Effector memory CD4-positive, alpha-beta T cell (primary cell): Measurements from ENCODE around the gene TWIST1.

Experiments
- DNase-seq, 3 donors: peaks; one replicate each; pipeline ENCODE4 v3.0.0-alpha.2; 2020
- H3K27ac ChIP-seq: 2 replicates; pipeline ENCODE4 v1.7.0; 2013; ENCODE audit warnings: mild to moderate bottlenecking, low read length, moderate library complexity; ENCODE audit not compliant: insufficient read depth, poor library complexity, severe bottlenecking
- H3K27me3 ChIP-seq: replicated peaks from 2 replicates; pipeline ENCODE4 v1.7.0; 2013; ENCODE audit warnings: mild to moderate bottlenecking, low read length; ENCODE audit not compliant: insufficient read depth, control insufficient read depth, poor library complexity, severe bottlenecking
- H3K36me3 ChIP-seq: 2 replicates; pipeline ENCODE4 v1.7.0; 2013; ENCODE audit warnings: mild to moderate bottlenecking, low read length, moderate library complexity; ENCODE audit not compliant: control insufficient read depth, insufficient read depth
- H3K4me1 ChIP-seq: 2 replicates; pipeline ENCODE4 v1.7.0; 2013; ENCODE audit warnings: low read length, mild to moderate bottlenecking; ENCODE audit not compliant: control insufficient read depth, insufficient read depth, poor library complexity, severe bottlenecking
- H3K4me3 ChIP-seq: 2 replicates; pipeline ENCODE4 v1.7.0; 2013; ENCODE audit warnings: low read length, low read depth, mild to moderate bottlenecking; ENCODE audit not compliant: insufficient read depth, poor library complexity, severe bottlenecking
- H3K9me3 ChIP-seq: 2 replicates; pipeline ENCODE4 v1.7.0; 2013; ENCODE audit warnings: mild to moderate bottlenecking, low read length, moderate library complexity; ENCODE audit not compliant: control insufficient read depth

The TWIST1 gene

DNA sequence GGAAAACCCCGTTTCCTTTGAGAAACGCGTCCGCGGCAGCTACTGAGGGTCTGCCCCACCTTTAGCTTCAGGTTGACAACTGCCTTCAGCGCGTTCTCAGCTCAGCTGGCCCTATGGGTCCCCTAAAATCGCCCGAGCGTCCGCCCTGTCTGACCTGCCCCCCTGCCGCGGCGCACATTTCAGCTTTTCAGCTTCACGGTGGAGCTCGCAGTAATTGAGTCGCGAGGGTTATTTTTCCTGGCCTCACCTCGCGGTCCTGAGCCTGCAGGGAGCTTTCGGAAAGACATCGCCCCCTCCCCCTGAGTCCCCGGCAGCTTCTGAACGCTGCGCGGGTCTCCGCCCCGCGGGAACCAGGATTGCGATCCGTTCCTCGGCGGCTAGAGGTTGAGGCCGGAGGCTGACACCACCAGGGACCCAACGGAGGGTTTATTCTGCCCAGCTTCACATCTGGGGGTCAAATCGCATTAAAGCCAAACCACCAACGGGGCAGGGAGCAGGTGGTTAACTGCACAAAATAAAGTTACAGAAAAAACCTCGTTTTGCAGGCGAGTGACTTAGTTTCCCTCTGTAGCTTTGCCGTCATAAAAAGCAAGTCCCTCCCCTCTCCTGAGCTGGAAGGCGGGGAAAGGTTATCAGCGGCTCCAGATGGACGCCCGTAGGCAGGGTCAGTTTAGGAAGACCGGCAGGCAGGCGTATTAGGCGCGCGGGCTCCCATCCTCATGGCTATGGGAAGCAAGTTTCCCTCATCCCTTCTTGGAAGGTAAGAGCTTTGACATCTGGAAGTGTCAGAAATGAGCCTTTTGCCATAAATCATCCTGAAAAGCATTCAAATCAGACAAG, 11.0 kb downstream of the TWIST1 start:
- Histone ChIP-seq H3K9me3 (no peaks in the 10 kb centered on the region), H3K36me3 (no peaks in the 10 kb centered on the region), H3K4me1 (no peaks in the 10 kb centered on the region), H3K27me3 (peaks cover 14% of the 10 kb centered on the region), H3K27ac (no peak overlapping the region), H3K4me3 (no peak overlapping the region)
- no peak for DNase-seq

DNA sequence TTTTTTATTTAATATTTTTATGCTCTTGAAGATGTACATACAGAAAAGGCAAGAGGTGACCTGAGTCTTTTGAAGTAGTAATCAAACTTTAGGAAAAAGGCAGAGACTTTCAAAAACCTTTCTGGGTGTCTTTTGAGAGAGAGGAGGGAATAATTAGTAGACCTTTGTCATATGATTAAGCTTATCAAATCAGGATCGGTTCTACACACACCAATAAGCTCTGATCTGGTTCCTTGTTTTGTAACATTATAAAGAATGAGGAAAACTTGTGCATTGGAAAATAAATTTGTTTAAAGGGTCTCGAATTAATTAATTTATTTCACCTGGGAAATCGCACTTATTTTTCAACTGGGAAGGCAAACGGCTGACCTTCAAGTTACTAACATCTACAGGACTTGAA, 11.9 kb downstream of the TWIST1 start:
- no peak overlapping the region for H3K27ac ChIP-seq
- H3K4me3 ChIP-seq: no peak overlapping the region
- peaks cover 6% of the 10 kb centered on the region for H3K27me3 ChIP-seq

DNA sequence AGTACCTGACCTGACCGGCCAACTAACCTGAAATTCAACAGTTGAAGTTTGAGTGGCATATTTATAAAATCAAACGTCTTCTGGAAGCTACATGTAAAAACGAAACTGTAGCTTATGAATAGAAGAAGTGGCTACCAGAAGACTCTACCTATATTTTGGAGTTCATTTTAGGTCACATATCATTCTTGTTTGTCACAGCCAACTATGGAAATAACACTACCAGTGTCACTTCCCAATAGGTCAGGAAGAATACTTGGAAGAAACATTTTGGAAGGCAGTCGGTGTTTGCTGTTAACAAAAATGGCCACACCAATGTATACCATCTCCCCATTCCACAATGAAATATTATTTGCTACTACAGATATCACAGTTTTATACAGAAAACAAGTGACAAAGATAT, 12.6 kb downstream of the TWIST1 start:
- Histone ChIP-seq H3K27me3 (peaks cover 6% of the 10 kb centered on the region), H3K4me1 (no peaks in the 10 kb centered on the region), H3K4me3 (no peak overlapping the region), H3K27ac (no peak overlapping the region), H3K9me3 (no peaks in the 10 kb centered on the region), H3K36me3 (no peaks in the 10 kb centered on the region)
- no peak for DNase-seq

More for the DNA sequence above, 11.9 kb downstream of the TWIST1 start:
- Histone ChIP-seq H3K9me3 (no peaks in the 10 kb centered on the region), H3K36me3 (no peaks in the 10 kb centered on the region), H3K4me1 (no peaks in the 10 kb centered on the region)
- DNase-seq: no peak

DNA sequence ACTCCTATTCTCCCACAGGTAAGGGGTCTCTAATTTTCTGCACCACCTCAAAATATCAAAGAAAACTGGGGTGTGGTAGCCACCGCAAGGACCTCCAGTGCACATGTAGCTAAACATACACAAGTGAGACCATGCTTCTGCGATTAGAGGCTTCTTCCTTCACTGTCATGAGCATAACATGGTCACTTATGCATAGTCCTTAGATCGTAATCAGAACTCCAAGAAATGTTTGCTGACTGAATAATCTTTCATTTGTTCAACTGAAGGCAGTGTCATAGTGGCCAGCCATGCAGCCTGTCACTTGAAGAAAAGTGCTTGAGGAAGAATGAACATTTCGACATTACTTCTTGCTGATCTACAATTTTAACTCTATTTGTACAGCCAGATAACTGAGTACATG, 14.6 kb downstream of the TWIST1 start:
- peaks cover 6% of the 10 kb centered on the region for H3K27me3 ChIP-seq
- no peaks in the 10 kb centered on the region for H3K4me1 ChIP-seq
- DNase-seq: no peak
- H3K27ac ChIP-seq: no peak overlapping the region
- H3K36me3 ChIP-seq: no peaks in the 10 kb centered on the region
- H3K9me3 ChIP-seq: no peaks in the 10 kb centered on the region
- H3K4me3 ChIP-seq: no peak overlapping the region

DNA sequence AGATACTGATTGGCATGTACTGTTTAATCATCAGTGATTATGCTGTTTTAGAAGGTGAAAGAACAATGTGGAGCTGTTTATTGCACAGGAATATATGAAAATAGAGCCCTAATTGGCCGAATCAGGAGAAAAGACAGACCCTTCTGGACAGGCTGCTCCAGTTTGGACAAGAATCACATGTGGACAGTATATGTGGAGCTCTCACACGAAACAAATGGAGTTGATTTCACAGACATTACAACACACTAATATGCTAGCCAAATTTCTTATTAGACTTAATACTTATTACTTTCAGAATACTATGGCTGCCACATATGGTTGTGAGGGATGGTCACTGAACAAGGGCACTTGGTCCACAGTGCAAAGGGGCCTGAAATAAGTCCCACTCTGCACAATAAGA, 15.5 kb downstream of the TWIST1 start:
- no peaks in the 10 kb centered on the region for H3K36me3 ChIP-seq
- H3K4me1 ChIP-seq: no peaks in the 10 kb centered on the region
- H3K4me3 ChIP-seq: no peak overlapping the region
- no peak overlapping the region for H3K27ac ChIP-seq
- DNase-seq: no peak
- no peaks in the 10 kb centered on the region for H3K27me3 ChIP-seq
- no peaks in the 10 kb centered on the region for H3K9me3 ChIP-seq

DNA sequence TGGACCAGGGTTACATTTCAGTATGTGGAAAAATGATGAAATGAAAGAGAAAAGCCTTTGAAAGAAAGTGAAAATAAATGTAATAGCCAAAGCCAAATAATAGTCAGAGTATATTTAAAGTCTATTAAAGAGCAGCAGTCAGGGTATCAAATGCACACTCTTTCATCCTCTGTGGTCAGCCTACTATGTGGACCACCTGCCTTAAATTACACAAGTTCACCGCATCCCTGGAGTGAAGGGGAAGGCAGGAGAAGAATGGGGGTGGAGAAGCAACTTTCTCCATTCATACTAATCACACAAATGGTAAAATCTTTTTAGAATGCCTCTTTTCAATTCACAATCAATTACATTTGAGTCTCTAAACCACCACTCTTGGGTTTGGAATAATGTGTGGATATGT, 16.0 kb downstream of the TWIST1 start:
- no peaks in the 10 kb centered on the region for H3K4me1 ChIP-seq
- DNase-seq: no peak
- no peaks in the 10 kb centered on the region for H3K36me3 ChIP-seq
- no peak overlapping the region for H3K27ac ChIP-seq
- H3K27me3 ChIP-seq: no peaks in the 10 kb centered on the region
- H3K4me3 ChIP-seq: no peak overlapping the region
- H3K9me3 ChIP-seq: no peaks in the 10 kb centered on the region

DNA sequence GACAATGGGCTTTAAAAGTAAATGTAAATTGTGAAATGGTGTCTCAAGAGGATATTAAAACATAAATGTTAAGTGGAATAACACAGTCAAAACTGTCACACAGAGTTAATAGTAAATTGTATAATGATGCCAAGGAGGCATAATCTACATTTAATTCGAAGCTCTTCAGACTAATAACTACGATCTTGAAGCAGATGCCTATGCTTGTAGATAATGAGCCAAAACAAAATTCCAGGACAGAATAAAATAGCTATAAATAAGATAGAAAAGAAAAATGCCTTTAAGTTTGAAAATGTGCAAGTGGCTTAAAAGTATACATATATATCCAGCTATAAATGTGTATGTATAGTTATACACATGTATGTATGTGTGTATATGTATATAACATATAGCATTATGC, 17.5 kb downstream of the TWIST1 start:
- no peaks in the 10 kb centered on the region for H3K27me3 ChIP-seq
- DNase-seq: no peak
- H3K36me3 ChIP-seq: no peaks in the 10 kb centered on the region
- H3K9me3 ChIP-seq: no peaks in the 10 kb centered on the region
- no peak overlapping the region for H3K27ac ChIP-seq
- no peaks in the 10 kb centered on the region for H3K4me1 ChIP-seq
- no peak overlapping the region for H3K4me3 ChIP-seq

DNA sequence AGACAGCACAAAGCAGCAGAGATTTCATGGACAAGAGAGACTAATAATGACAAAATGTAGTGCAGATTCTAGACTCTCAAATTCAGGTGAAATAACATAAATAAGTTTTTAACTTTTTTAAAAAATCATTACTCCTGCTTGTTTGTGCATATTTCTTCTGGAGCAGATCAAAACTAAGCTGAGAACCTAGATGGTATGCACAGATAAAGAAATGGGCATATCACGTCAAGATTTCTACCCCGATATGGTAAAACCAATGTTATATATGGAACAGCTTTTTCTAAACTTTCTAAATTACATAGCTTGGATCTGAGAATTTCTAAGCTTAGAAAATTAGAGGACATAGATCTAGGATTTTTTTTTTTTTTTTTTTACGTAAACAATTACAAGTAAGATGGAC, 18.2 kb downstream of the TWIST1 start:
- no peaks in the 10 kb centered on the region for H3K4me1 ChIP-seq
- H3K27me3 ChIP-seq: no peaks in the 10 kb centered on the region
- DNase-seq: no peak
- no peak overlapping the region for H3K27ac ChIP-seq
- no peaks in the 10 kb centered on the region for H3K36me3 ChIP-seq
- no peaks in the 10 kb centered on the region for H3K9me3 ChIP-seq
- no peak overlapping the region for H3K4me3 ChIP-seq

DNA sequence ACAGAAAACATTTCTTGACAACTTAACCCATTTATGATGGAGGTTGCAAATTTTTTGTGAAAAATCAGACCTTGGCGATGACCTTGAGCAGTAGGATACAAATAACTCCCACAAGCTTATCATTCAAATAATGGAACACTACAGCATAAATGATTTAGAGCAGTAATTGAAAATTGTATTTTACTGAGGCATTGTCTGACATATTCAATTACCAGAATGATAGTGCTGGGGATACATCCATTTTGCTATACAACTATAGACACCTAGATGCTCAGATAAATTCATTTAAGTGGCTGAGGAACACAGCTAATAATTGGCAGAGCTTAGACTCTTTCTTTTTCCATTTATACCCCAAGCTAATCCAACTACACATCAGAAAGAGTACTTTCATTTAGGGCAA, 18.9 kb downstream of the TWIST1 start:
- Histone ChIP-seq H3K27me3 (no peaks in the 10 kb centered on the region), H3K36me3 (no peaks in the 10 kb centered on the region), H3K27ac (no peak overlapping the region), H3K9me3 (no peaks in the 10 kb centered on the region), H3K4me3 (no peak overlapping the region), H3K4me1 (no peaks in the 10 kb centered on the region)
- no peak for DNase-seq

DNA sequence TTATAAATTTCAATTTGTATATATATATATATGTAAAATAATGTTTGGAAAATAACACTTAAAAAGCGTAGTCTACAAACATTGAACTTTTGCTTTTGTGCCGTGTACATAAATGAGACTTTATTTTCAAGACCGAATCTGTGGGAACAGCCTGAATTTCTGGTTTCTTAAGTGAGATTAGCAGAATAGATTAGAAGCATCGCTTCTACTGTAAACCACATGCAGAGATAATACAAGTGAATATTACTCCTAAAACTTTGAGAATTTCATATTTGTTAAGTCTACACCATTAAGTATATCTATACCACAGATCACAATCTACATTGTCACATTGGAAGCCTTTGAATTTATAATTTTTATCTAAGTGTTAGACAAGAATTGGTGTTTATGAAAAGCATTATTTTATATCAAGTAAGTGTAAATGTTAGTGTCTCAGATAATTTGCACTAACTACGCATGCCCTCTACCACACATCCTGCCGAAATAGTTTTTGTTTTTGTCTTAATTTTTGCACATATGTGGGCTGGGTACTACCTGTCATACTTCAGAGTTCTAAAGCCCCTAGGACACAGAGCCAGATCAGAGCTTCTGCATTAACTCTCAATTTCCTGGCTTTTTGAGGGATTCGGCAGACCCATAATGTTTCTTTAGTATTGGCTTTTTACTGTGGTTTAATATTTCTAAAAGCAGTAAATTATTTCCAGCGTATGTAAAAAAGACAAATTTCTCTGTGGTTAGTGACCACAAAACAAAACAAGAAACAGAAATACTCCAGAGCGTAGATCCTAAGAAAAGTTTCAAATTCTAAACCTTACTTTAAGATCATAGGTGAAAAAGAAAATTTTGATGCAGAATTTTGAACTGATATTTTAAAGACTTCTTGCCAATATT, 20.0 kb downstream of the TWIST1 start:
- no peak for DNase-seq
- H3K9me3 ChIP-seq: no peaks in the 10 kb centered on the region
- no peaks in the 10 kb centered on the region for H3K4me1 ChIP-seq
- no peak overlapping the region for H3K27ac ChIP-seq
- H3K4me3 ChIP-seq: no peak overlapping the region
- H3K36me3 ChIP-seq: no peaks in the 10 kb centered on the region
- no peaks in the 10 kb centered on the region for H3K27me3 ChIP-seq
